Activated CD4-positive, alpha-beta memory T cell treated with anti-CD3 and anti-CD28 coated beads for 36 hours (primary cell): ENCODE results near the gene TTLL6. TPM values are rescaled to one million over a fixed set of nuclear protein-coding genes. Genes with fewer than 3 reads are reported as not detected.
"Not testable (repeated sequence)": the region's sequence is repeated elsewhere in the genome, so short reads cannot be mapped to it uniquely, and the experiment has no call there.

ENCODE experiments used
- CTCF ChIA-PET: fragments of 350-600 bp; sonication (Branson Sonifier 250); formaldehyde crosslinking; loops from one replicate; lab custom pipeline; 2021; ENCODE audit warnings: antibody characterized with exemption, inconsistent platforms; lab: Charles Lee
- POLR2A ChIA-PET: fragments of 350-600 bp; sonication (Branson Sonifier 250); formaldehyde crosslinking; loops from one replicate; lab custom pipeline; 2021; ENCODE audit warnings: antibody characterized with exemption; lab: Charles Lee
- DNase-seq: peaks from one replicate; pipeline ENCODE4 v3.0.0-alpha.2; 2020
- H3K27ac Mint-ChIP-seq: one replicate; pipeline ENCODE4 v1.8.0; 2021; ENCODE audit warnings: mixed read lengths
- H3K27me3 Mint-ChIP-seq: one replicate; pipeline ENCODE4 v1.8.0; 2021; ENCODE audit warnings: mixed read lengths
- H3K36me3 Mint-ChIP-seq: one replicate; pipeline ENCODE4 v1.8.0; 2021; ENCODE audit warnings: mixed read lengths
- H3K4me1 Mint-ChIP-seq: one replicate; pipeline ENCODE4 v1.8.0; 2021; ENCODE audit warnings: low read depth, mixed read lengths
- H3K4me3 Mint-ChIP-seq: one replicate; pipeline ENCODE4 v1.8.0; 2021; ENCODE audit warnings: mild to moderate bottlenecking, mixed read lengths
- H3K9me3 Mint-ChIP-seq: one replicate; pipeline ENCODE4 v1.8.0; 2021; ENCODE audit warnings: mixed read lengths
- intact Hi-C: fragments of 100-400 bp; cut with micrococcal nuclease; formaldehyde crosslinking; loops from one replicate; pipeline ENCODE4 v1.15.1; 2023
- total RNA-seq, 2 experiments: library from RNA; stranded (reverse); gene quantifications; one replicate each; pipeline ENCODE4 v1.2.3, GENCODE V29; 2021

The TTLL6 gene
- total RNA-seq, 2 experiments from 2014 or later: not detected

- peak; percentile 17 for DNase-seq
- Mint-ChIP-seq H3K4me3 (no peak overlapping the region), H3K36me3 (peaks cover 3% of the 10 kb centered on the region), H3K27ac (no peak overlapping the region), H3K4me1 (peaks cover 74% of the 10 kb centered on the region), H3K9me3 (no peaks in the 10 kb centered on the region), H3K27me3 (peaks cover 3% of the 10 kb centered on the region)
- intact Hi-C loops: loop anchor here (10.0 kb wide), 1 partner anchor 359 kb away; no protein-coding TSS in a partner anchor
- ChIA-PET CTCF (interaction anchor here (0.6 to 3.5 kb wide), 5 partner anchors 21 to 235 kb away, joined by 3 to 26 read pairs (median 6); no protein-coding TSS in a partner anchor), POLR2A (interaction anchor here (0.5 to 1.2 kb wide), 3 partner anchors 15 to 347 kb away, joined by 3 read pairs; no protein-coding TSS in a partner anchor)
These were observed 18.9 kb upstream of the TTLL6 start for GRCh38 chr17:48835971-48836370.

- ChIA-PET CTCF (interaction anchor here (0.6 to 3.5 kb wide), 7 partner anchors 20 to 156 kb away, joined by 3 to 26 read pairs (median 6); no protein-coding TSS in a partner anchor), POLR2A (interaction anchor here (1.6 kb wide), 1 partner anchor 17 kb away, joined by 6 read pairs; no protein-coding TSS in a partner anchor)
- peaks cover 67% of the 10 kb centered on the region for H3K4me1 Mint-ChIP-seq
- H3K4me3 Mint-ChIP-seq: no peak overlapping the region
- intact Hi-C loops: loop anchor here (10.0 kb wide), 1 partner anchor 360 kb away; no protein-coding TSS in a partner anchor
- H3K9me3 Mint-ChIP-seq: no peaks in the 10 kb centered on the region
- peaks cover 3% of the 10 kb centered on the region for H3K36me3 Mint-ChIP-seq
- no peak overlapping the region for H3K27ac Mint-ChIP-seq
- peaks cover 3% of the 10 kb centered on the region for H3K27me3 Mint-ChIP-seq
- no peak for DNase-seq
These were observed 17.9 kb upstream of the TTLL6 start for GRCh38 chr17:48834973-48835372.

GRCh38 chr17:48831549-48831883 lies 14.5 kb upstream of the TTLL6 start:
- Mint-ChIP-seq H3K4me3 (peak overlapping the region; percentile 94), H3K27me3 (peaks cover 2% of the 10 kb centered on the region), H3K4me1 (peaks cover 47% of the 10 kb centered on the region), H3K9me3 (no peaks in the 10 kb centered on the region), H3K36me3 (peaks cover 3% of the 10 kb centered on the region), H3K27ac (peak overlapping the region; percentile 73)
- ChIA-PET POLR2A (no interaction called here), CTCF (interaction anchor here (0.8 to 3.2 kb wide), 4 partner anchors 18 to 153 kb away, joined by 3 to 18 read pairs (median 4); no protein-coding TSS in a partner anchor)
- intact Hi-C loops: loop anchor here (1.0 to 10.0 kb wide), 2 partner anchors 61 to 363 kb away; partner anchors contain the start of gene ATP5MC1
- no peak for DNase-seq

GRCh38 chr17:48830840-48831548 lies 14.0 kb upstream of the TTLL6 start, which contains the start of gene CALCOCO2:
CALCOCO2 (plus strand) TSS chr17:48831035; CDS start chr17:48841708, 10,673 bp downstream.
- H3K4me1 Mint-ChIP-seq: peaks cover 42% of the 10 kb centered on the region
- CTCF ChIA-PET: interaction anchor here (0.8 to 3.2 kb wide), 5 partner anchors 17 to 53 kb away, joined by 3 to 18 read pairs (median 3); no protein-coding TSS in a partner anchor

GRCh38 chr17:48825446-48826381 lies 8.7 kb upstream of the TTLL6 start:
- ChIA-PET POLR2A (no interaction called here), CTCF (interaction anchor here (0.6 kb wide), 1 partner anchor 90 kb away, joined by 3 read pairs; no protein-coding TSS in a partner anchor)
- no peak for DNase-seq
- Mint-ChIP-seq H3K9me3 (no peaks in the 10 kb centered on the region), H3K4me1 (peaks cover 5% of the 10 kb centered on the region), H3K27me3 (peaks cover 6% of the 10 kb centered on the region), H3K36me3 (no peaks in the 10 kb centered on the region), H3K4me3 (no peak overlapping the region), H3K27ac (no peak overlapping the region)
- intact Hi-C loops: no loop called here

More at GRCh38 chr17:48830840-48831548, 14.0 kb upstream of the TTLL6 start, which contains the start of gene CALCOCO2:
- peak within 1 kb of the TSS; percentile 87 for H3K27ac Mint-ChIP-seq
- POLR2A ChIA-PET: no interaction called here
- no peaks in the 10 kb centered on the region for H3K36me3 Mint-ChIP-seq
- DNase-seq: peak; percentile 93
- H3K27me3 Mint-ChIP-seq: no peaks in the 10 kb centered on the region
- intact Hi-C loops: loop anchor here (1.0 to 10.0 kb wide), 3 partner anchors 10 to 364 kb away; partner anchors contain the start of gene ATP5MC1
- H3K9me3 Mint-ChIP-seq: no peaks in the 10 kb centered on the region
- peak within 1 kb of the TSS; percentile 94 for H3K4me3 Mint-ChIP-seq

GRCh38 chr17:48820936-48821335 lies 3.9 kb upstream of the TTLL6 start:
- ChIA-PET CTCF (interaction anchor here (1.8 to 2.7 kb wide), 2 partner anchors 58 to 64 kb away, joined by 6 to 14 read pairs; no protein-coding TSS in a partner anchor), POLR2A (interaction anchor here (0.6 to 1.3 kb wide), 4 partner anchors 15 to 521 kb away, joined by 3 to 4 read pairs (median 3); no protein-coding TSS in a partner anchor)
- DNase-seq, H3K36me3 Mint-ChIP-seq, H3K4me3 Mint-ChIP-seq, H3K27ac Mint-ChIP-seq, intact Hi-C loops, H3K9me3 Mint-ChIP-seq: not testable (repeated sequence)
- Mint-ChIP-seq H3K27me3 (peaks cover 24% of the 10 kb centered on the region), H3K4me1 (peaks cover 12% of the 10 kb centered on the region)

GRCh38 chr17:48819466-48819865 lies 2.4 kb upstream of the TTLL6 start:
- peaks cover 37% of the 10 kb centered on the region for H3K27me3 Mint-ChIP-seq
- ChIA-PET POLR2A (no interaction called here), CTCF (interaction anchor here (18.4 kb wide), 1 partner anchor 62 kb away, joined by 614 read pairs; no protein-coding TSS in a partner anchor)
- intact Hi-C loops: no loop called here
- no peaks in the 10 kb centered on the region for H3K36me3 Mint-ChIP-seq
- DNase-seq: no peak
- H3K4me3 Mint-ChIP-seq: no peak overlapping the region
- H3K27ac Mint-ChIP-seq: no peak overlapping the region
- H3K9me3 Mint-ChIP-seq: no peaks in the 10 kb centered on the region
- peaks cover 17% of the 10 kb centered on the region for H3K4me1 Mint-ChIP-seq

- Mint-ChIP-seq H3K4me1 (peaks cover 17% of the 10 kb centered on the region), H3K27ac (no peak overlapping the region), H3K27me3 (peaks cover 43% of the 10 kb centered on the region), H3K36me3 (no peaks in the 10 kb centered on the region), H3K4me3 (no peak overlapping the region), H3K9me3 (no peaks in the 10 kb centered on the region)
- intact Hi-C loops: no loop called here
- no peak for DNase-seq
- POLR2A ChIA-PET: no interaction called here
- CTCF ChIA-PET: interaction anchor here (18.4 kb wide), 1 partner anchor 63 kb away, joined by 614 read pairs; no protein-coding TSS in a partner anchor
These were observed 1.4 kb upstream of the TTLL6 start for GRCh38 chr17:48818361-48818841.

GRCh38 chr17:48816438-48816773 lies 623 bp downstream of the TTLL6 start:
- Mint-ChIP-seq H3K9me3 (no peaks in the 10 kb centered on the region), H3K4me3 (peak overlapping the region; percentile 60), H3K27ac (no peak overlapping the region), H3K4me1 (peaks cover 17% of the 10 kb centered on the region), H3K27me3 (peaks cover 44% of the 10 kb centered on the region), H3K36me3 (no peaks in the 10 kb centered on the region)
- intact Hi-C loops: loop anchor here (2.0 kb wide), 1 partner anchor 24 kb away; no protein-coding TSS in a partner anchor
- CTCF ChIA-PET: interaction anchor here (1.1 to 18.4 kb wide), 8 partner anchors 11 to 138 kb away, joined by 3 to 614 read pairs (median 6); no protein-coding TSS in a partner anchor
- DNase-seq: no peak
- POLR2A ChIA-PET: no interaction called here

- ChIA-PET CTCF (interaction anchor here (0.6 to 18.4 kb wide), 12 partner anchors 10 to 214 kb away, joined by 3 to 614 read pairs (median 6); partner anchors contain the start of gene ATP5MC1), POLR2A (no interaction called here)
- Mint-ChIP-seq H3K27me3 (peaks cover 41% of the 10 kb centered on the region), H3K4me3 (no peak overlapping the region), H3K9me3 (no peaks in the 10 kb centered on the region), H3K36me3 (no peaks in the 10 kb centered on the region), H3K27ac (no peak overlapping the region), H3K4me1 (peaks cover 17% of the 10 kb centered on the region)
- DNase-seq: no peak
- intact Hi-C loops: no loop called here
These were observed 1.7 kb downstream of the TTLL6 start for GRCh38 chr17:48815311-48815710.

- intact Hi-C loops: loop anchor here (1.0 kb wide), 1 partner anchor 65 kb away; no protein-coding TSS in a partner anchor
- Mint-ChIP-seq H3K4me1 (peaks cover 17% of the 10 kb centered on the region), H3K27ac (no peak overlapping the region), H3K4me3 (no peak overlapping the region), H3K36me3 (no peaks in the 10 kb centered on the region), H3K27me3 (peaks cover 41% of the 10 kb centered on the region), H3K9me3 (no peaks in the 10 kb centered on the region)
- peak; percentile 65 for DNase-seq
- POLR2A ChIA-PET: interaction anchor here (1.2 kb wide), 1 partner anchor 65 kb away, joined by 3 read pairs; no protein-coding TSS in a partner anchor
- CTCF ChIA-PET: interaction anchor here (0.7 to 18.4 kb wide), 15 partner anchors 10 to 662 kb away, joined by 3 to 614 read pairs (median 6); partner anchors contain the start of genes ATP5MC1 and CALCOCO2
These were observed 2.5 kb downstream of the TTLL6 start for GRCh38 chr17:48814504-48814903.
